K562 (cell line): ENCODE measurements around the gene WWP2. TPM values are rescaled to one million over a fixed set of nuclear protein-coding genes. Genes with fewer than 3 reads are reported as not detected.
A peak's percentile ranks its signal among the peaks of the same experiment; 100 is the strongest.

ENCODE experiments used
- ATAC-seq: fragments of 200-7000 bp; cut with Tn5 transposase; 3 replicates; pipeline ENCODE4 v1.9.1; 2020; ENCODE audit warnings: moderate library complexity
- BruUV-seq: library from RNA; stranded (reverse); fragments of 400-500 nt; replicated peaks from 2 replicates; lab custom pipeline; 2021; lab: Mats Ljungman, UMichigan
- CTCF ChIA-PET: fragments of 300-600 bp; formaldehyde crosslinking; extraction: SDS; loops from one replicate; lab custom pipeline; 2021; ENCODE audit warnings: low intra/inter-chr PET ratio; lab: Yijun Ruan, JAX
- POLR2A ChIA-PET: fragments of 300-600, 350-650 bp; sonication (Branson Sonifier 250); formaldehyde crosslinking; extraction: SDS; loops from one replicate; lab custom pipeline; 2021; ENCODE audit warnings: antibody characterized with exemption, inconsistent platforms; lab: Yijun Ruan, JAX
- DNase-seq, 4 experiments: peaks; one replicate each; pipeline versions ENCODE4 v3.0.0 to v3.0.0-alpha.2; 2011 to 2018; ENCODE audit warnings: low spot score in 3 of 4, mixed read lengths in 3 of 4; ENCODE audit errors: extremely low read depth in 1 of 4
- FAIRE-seq: peaks from 2 replicates; lab custom pipeline; 2011; peaks lifted over from hg19 to GRCh38; lab: Jason Lieb, UNC
- H2AFZ ChIP-seq: 2 replicates; pipeline ENCODE4 v1.6.0; 2011; ENCODE audit warnings: low read depth, low read length, control low read depth, inconsistent platforms
- H3K27ac ChIP-seq: fragments of 200-600 bp; 3 replicates; pipeline ENCODE4 v1.8.0; 2011; ENCODE audit warnings: low read depth, mild to moderate bottlenecking, control low read depth, inconsistent platforms, low read length, moderate library complexity, mixed read lengths; ENCODE audit errors: extremely low read depth
- H3K27me3 ChIP-seq, 2 experiments: fragments of 300-600 bp in 1 of 2; 2 replicates in 1 of 2; 3 replicates in 1 of 2; pipeline versions ENCODE4 v1.6.0 to v1.8.0; 2011; ENCODE audit warnings: inconsistent platforms in 2 of 2, low read length in 2 of 2, mild to moderate bottlenecking in 1 of 2, mixed read lengths in 1 of 2, moderate library complexity in 1 of 2; ENCODE audit not compliant: control insufficient read depth in 2 of 2, insufficient read depth in 2 of 2
- H3K36me3 ChIP-seq: fragments of 300-600 bp; 3 replicates; pipeline ENCODE4 v1.8.0; 2011; ENCODE audit warnings: mild to moderate bottlenecking, low read length, inconsistent platforms; ENCODE audit not compliant: control insufficient read depth, insufficient read depth
- H3K4me1 ChIP-seq, 2 experiments: fragments of 200-600 bp in 1 of 2; replicated peaks in 1 of 2; 2 replicates in 1 of 2; 3 replicates in 1 of 2; pipeline versions ENCODE4 v1.5.1 to v1.8.0; 2011; ENCODE audit warnings: inconsistent platforms in 2 of 2, low read length in 2 of 2, mild to moderate bottlenecking in 1 of 2, mixed read lengths in 1 of 2, moderate library complexity in 1 of 2; ENCODE audit not compliant: control insufficient read depth in 2 of 2, insufficient read depth in 2 of 2
- H3K4me2 ChIP-seq: 2 replicates; pipeline ENCODE4 v1.6.1; 2011; ENCODE audit warnings: low read length, control low read depth, inconsistent platforms, mixed read lengths; ENCODE audit not compliant: insufficient read depth
- H3K4me3 ChIP-seq: fragments of 200-600 bp; sonication (generic), shearing (Covaris generic); 2 replicates; pipeline ENCODE4 v1.5.1; 2016; ENCODE audit warnings: control low read depth, inconsistent platforms
- H3K79me2 ChIP-seq: fragments of 200-600 bp; 3 replicates; pipeline ENCODE4 v1.8.0; 2011; ENCODE audit warnings: low read length, inconsistent platforms; ENCODE audit not compliant: control insufficient read depth, insufficient read depth
- H3K9ac ChIP-seq, 2 experiments: 2 replicates each; pipeline versions ENCODE4 v1.6.0 to v1.6.1; 2011; ENCODE audit warnings: low read depth in 2 of 2, low read length in 2 of 2, control low read depth in 1 of 2, inconsistent platforms in 1 of 2, mild to moderate bottlenecking in 1 of 2, mixed read lengths in 1 of 2; ENCODE audit not compliant: insufficient read depth in 1 of 2
- H3K9me1 ChIP-seq: one replicate; pipeline ENCODE4 v1.6.0; 2011; ENCODE audit warnings: inconsistent platforms, mild to moderate bottlenecking, low read length, moderate library complexity; ENCODE audit not compliant: control insufficient read depth, insufficient read depth
- H3K9me3 ChIP-seq: replicated peaks from 2 replicates; pipeline ENCODE4 v1.5.1; 2011; ENCODE audit warnings: low read depth, low read length, inconsistent platforms; ENCODE audit not compliant: control insufficient read depth, insufficient read depth
- H4K20me1 ChIP-seq: replicated peaks from 2 replicates; pipeline ENCODE4 v1.6.1; 2011; ENCODE audit warnings: low read length, inconsistent platforms, mixed read lengths; ENCODE audit not compliant: control insufficient read depth, insufficient read depth
- ARID2 ChIP-seq: fragments of 450-650 bp; IDR thresholded peaks from 2 replicates; pipeline ENCODE4 v1.6.1; 2017; ENCODE audit warnings: antibody characterized with exemption, mild to moderate bottlenecking
- BACH1 ChIP-seq: fragments of 200-800 bp; sonication (Bioruptor generic); IDR thresholded peaks from 2 replicates; pipeline ENCODE4 v1.6.1; 2016; ENCODE audit warnings: missing genetic modification characterization, missing compliant biosample characterization
- ESRRA ChIP-seq: fragments of 450-650 bp; IDR thresholded peaks from 2 replicates; pipeline ENCODE4 v1.6.1; 2014; ENCODE audit warnings: low read depth, mild to moderate bottlenecking, moderate library complexity, borderline replicate concordance
- FOXK1 ChIP-seq: sonication (generic); formaldehyde crosslinking; IDR thresholded peaks from 2 replicates; pipeline ENCODE4 v1.8.0; 2022; ENCODE audit warnings: missing genetic modification reagents, mild to moderate bottlenecking, borderline replicate concordance
- GATAD2A ChIP-seq: fragments of 450-650 bp; IDR thresholded peaks from 2 replicates; pipeline ENCODE4 v1.6.1; 2017
- HMBOX1 ChIP-seq: sonication (generic); IDR thresholded peaks from 2 replicates; pipeline ENCODE4 v1.6.1; 2016
- KAT7 ChIP-seq: sonication (generic); formaldehyde crosslinking; IDR thresholded peaks from 2 replicates; pipeline ENCODE4 v1.8.0; 2022; ENCODE audit warnings: missing genetic modification reagents, mild to moderate bottlenecking, borderline replicate concordance
- NR2C1 ChIP-seq, 2 experiments: fragments of 450-650 bp; IDR thresholded peaks; 2 replicates each; pipeline ENCODE4 v1.6.1; 2017; ENCODE audit warnings: mild to moderate bottlenecking in 2 of 2, antibody characterized with exemption in 1 of 2, inconsistent platforms in 1 of 2, missing compliant biosample characterization in 1 of 2, missing genetic modification characterization in 1 of 2
- POLR2A ChIP-seq: fragments of 450-650 bp; conservative IDR thresholded peaks from 2 replicates; pipeline ENCODE4 v1.6.1; 2016
- SMC3 ChIP-seq: conservative IDR thresholded peaks from 2 replicates; pipeline ENCODE4 v1.6.1; 2011; ENCODE audit warnings: low read depth, low read length, improper control_type of control experiment; ENCODE audit not compliant: insufficient read depth
- ZBTB33 ChIP-seq: sonication (generic); formaldehyde crosslinking; IDR thresholded peaks from 2 replicates; pipeline ENCODE4 v1.8.1; 2023; ENCODE audit warnings: mild to moderate bottlenecking, missing genetic modification reagents
- ZFP1 ChIP-seq: fragments of 450-650 bp; formaldehyde crosslinking; IDR thresholded peaks from 2 replicates; pipeline ENCODE4 v1.4.0; 2020; ENCODE audit warnings: mild to moderate bottlenecking, mixed read lengths
- ZNF133 ChIP-seq: fragments of 250-450 bp; sonication (Bioruptor Pico); IDR thresholded peaks from 2 replicates; pipeline ENCODE4 v1.4.0; 2020; ENCODE audit warnings: mild to moderate bottlenecking
- ZNF23 ChIP-seq: fragments of 250-450 bp; sonication (Bioruptor Pico); IDR thresholded peaks from 2 replicates; pipeline ENCODE4 v1.4.0; 2020; ENCODE audit warnings: mild to moderate bottlenecking
- ZNF277 ChIP-seq: fragments of 250-450 bp; sonication (Bioruptor Pico); IDR thresholded peaks from 2 replicates; pipeline ENCODE4 v1.8.0; 2022; ENCODE audit warnings: inconsistent platforms, mild to moderate bottlenecking, moderate library complexity, borderline replicate concordance
- WGBS: fragments of 100-300 bp; shearing (Covaris generic); methylation state at CpG from one replicate; pipeline ENCODE4 v1.1.6; 2016; ENCODE audit warnings: low coverage, mixed read lengths; ENCODE audit not compliant: insufficient coverage; ENCODE audit errors: missing lambda C conversion rate; 5-methylcytosine and 5-hydroxymethylcytosine counted together
- in situ Hi-C: fragments of 300-500 bp; cut with MboI; formaldehyde crosslinking; loops from 4 replicates; pipeline ENCODE4 v1.15.0; 2018; ENCODE audit warnings: inconsistent platforms, mixed read lengths
- intact Hi-C: fragments of 100-400 bp; cut with micrococcal nuclease; formaldehyde crosslinking; loops from 2 replicates; pipeline ENCODE4 v1.14.2; 2022
- polyA plus RNA-seq, 8 experiments: library from polyadenylated mRNA; depleted of rRNA in 4 of 8; stranded (reverse) in 5 of 8; unstranded in 3 of 8; fragments of >200 nt; fragmentation: Nextera tagmentation in 2 of 8; fragmentation: Illumina TruSeq in 1 of 8; extraction: Ambion mirVana in 2 of 8; extraction: Trizol in 1 of 8; gene quantifications; 2 replicates each; pipeline versions ENCODE4 v1.2.1 to v1.2.3, GENCODE V29; 2011 to 2014; ENCODE audit warnings: inconsistent platforms in 1 of 8, missing spikeins in 1 of 8
- total RNA-seq, 7 experiments: library from RNA; depleted of rRNA in 6 of 7; stranded (reverse); fragments of >200 nt in 6 of 7; fragmentation: Illumina TruSeq in 2 of 7; extraction: Trizol in 2 of 7; gene quantifications; 2 replicates each; pipeline versions ENCODE4 v1.2.1 to v1.2.3, GENCODE V29; 2011 to 2021; ENCODE audit warnings: low replicate concordance in 1 of 7

The WWP2 gene
- total and polyA plus RNA-seq, 9 of the 15 experiments (the other 6 are each of a cell fraction or from before 2014, with no cell fraction given), result 1.9 to 34.4 (median 14.6) TPM

GRCh38 chr16:69889295-69889964 is 127.3 kb downstream of the WWP2 start:
- Histone ChIP-seq H3K27ac (no peak overlapping the region), H3K27me3 (no peaks in the 10 kb centered on the region), H4K20me1 (no peaks in the 10 kb centered on the region), H3K4me3 (no peak overlapping the region), H3K9ac (no peak overlapping the region), H3K4me2 (no peak overlapping the region), H3K79me2 (no peaks in the 10 kb centered on the region), H3K9me1 (no peaks in the 10 kb centered on the region), H3K9me3 (no peaks in the 10 kb centered on the region), H3K4me1 (no peaks in the 10 kb centered on the region; a peak in 2 of 5 replicates), H2AFZ (no peak overlapping the region), H3K36me3 (peaks cover 9% of the 10 kb centered on the region; the same call in 2 of the 3 replicates)
- ChIA-PET CTCF (no interaction called here), POLR2A (interaction anchor here (1.3 kb wide), 1 partner anchor 22 kb away, joined by 3 read pairs; no protein-coding TSS in a partner anchor)
- TF ChIP-seq ZNF133 (CRISPR knock-in tag), result no peak
- no peak for TF ChIP-seq ZBTB33 (CRISPR knock-in tag)
- no peak for TF ChIP-seq FOXK1 (CRISPR knock-in tag)
- TF ChIP-seq GATAD2A, result no peak
- TF ChIP-seq ARID2, result no peak
- no peak for TF ChIP-seq BACH1 (tag)
- peak; percentile 41; the same call in 1 of the 2 replicates for TF ChIP-seq HMBOX1
- TF ChIP-seq ZNF23 (CRISPR knock-in tag), result no peak
- no peak for TF ChIP-seq ZFP1 (CRISPR knock-in tag)
- no peak for TF ChIP-seq NR2C1 (IDR thresholded peaks at IDR 0.05)
- TF ChIP-seq NR2C1 (tag; IDR thresholded peaks at IDR 0.05), result no peak
- no peak for TF ChIP-seq ZNF277 (CRISPR knock-in tag)
- no peak for TF ChIP-seq POLR2A
- 0 out of 2 replicates have a peak, but pooled peaks have one; percentile 23 for TF ChIP-seq ESRRA
- TF ChIP-seq KAT7 (CRISPR knock-in tag), result no peak
- TF ChIP-seq SMC3, result no peak
- in situ Hi-C loops (no loop called here), intact Hi-C loops (no loop called here)
- WGBS, result 82% methylated on average over 7 of the region's 7 CpGs
- DNase-seq (no peak), ATAC-seq (no peak), FAIRE-seq (no peak)
- BruUV-seq, result no TSS peak
